HepG2 (cell line): ENCODE results near the gene CNBD2. TPM values are rescaled to one million over a fixed set of nuclear protein-coding genes. Genes with fewer than 3 reads are reported as not detected.

Experiments used
- BCL3 ChIP-seq: sonication (generic); formaldehyde crosslinking; IDR thresholded peaks from 2 replicates; pipeline ENCODE4 v1.5.1; 2020; ENCODE audit warnings: mild to moderate bottlenecking, missing genetic modification reagents, moderate library complexity
- FOXC1 ChIP-seq: sonication (generic); formaldehyde crosslinking; IDR thresholded peaks from 2 replicates; pipeline ENCODE4 v1.8.0; 2022; ENCODE audit warnings: mild to moderate bottlenecking, missing genetic modification reagents, borderline replicate concordance
- KMT2A ChIP-seq: sonication (generic); formaldehyde crosslinking; IDR thresholded peaks from 2 replicates; pipeline ENCODE4 v1.4.0; 2020; ENCODE audit warnings: missing genetic modification reagents
- MEF2D ChIP-seq: sonication (generic); formaldehyde crosslinking; IDR thresholded peaks from 2 replicates; pipeline ENCODE4 v1.5.1; 2020; ENCODE audit warnings: mild to moderate bottlenecking, missing genetic modification reagents
- MTF2 ChIP-seq: sonication (generic); formaldehyde crosslinking; IDR thresholded peaks from 2 replicates; pipeline ENCODE4 v1.5.0; 2020; ENCODE audit warnings: missing genetic modification reagents, borderline replicate concordance
- NFATC3 ChIP-seq: sonication (generic); formaldehyde crosslinking; IDR thresholded peaks from 2 replicates; pipeline ENCODE4 v1.5.1; 2020; ENCODE audit warnings: mild to moderate bottlenecking, missing genetic modification reagents
- POLR2G ChIP-seq: fragments of 200-400 bp; formaldehyde crosslinking; IDR thresholded peaks from 2 replicates; pipeline ENCODE4 v1.6.1; 2018; ENCODE audit warnings: mild to moderate bottlenecking, low read depth, low read length, moderate library complexity
- PRPF4 ChIP-seq: fragments of 200-400 bp; formaldehyde crosslinking; IDR thresholded peaks from 2 replicates; pipeline ENCODE4 v1.6.1; 2016; ENCODE audit warnings: low read length, low read depth; ENCODE audit not compliant: poor library complexity, severe bottlenecking
- SAFB2 ChIP-seq: sonication (generic); formaldehyde crosslinking; IDR thresholded peaks from 2 replicates; pipeline ENCODE4 v1.5.1; 2020; ENCODE audit warnings: missing genetic modification reagents, low read depth, mild to moderate bottlenecking, borderline replicate concordance
- SP4 ChIP-seq: sonication (generic); formaldehyde crosslinking; IDR thresholded peaks from 2 replicates; pipeline ENCODE4 v1.8.1; 2023; ENCODE audit warnings: mild to moderate bottlenecking, missing genetic modification reagents
- ZBTB38 ChIP-seq: sonication (generic); formaldehyde crosslinking; IDR thresholded peaks from 2 replicates; pipeline ENCODE4 v1.5.1; 2020; ENCODE audit warnings: mild to moderate bottlenecking, missing genetic modification reagents
- ZHX1 ChIP-seq: sonication (generic); formaldehyde crosslinking; IDR thresholded peaks from 2 replicates; pipeline ENCODE4 v1.8.1; 2022; ENCODE audit warnings: low read depth, mild to moderate bottlenecking, missing genetic modification reagents
- ZMYM3 ChIP-seq: sonication (generic); formaldehyde crosslinking; IDR thresholded peaks from 2 replicates; pipeline ENCODE4 v1.5.1; 2020; ENCODE audit warnings: mild to moderate bottlenecking, missing genetic modification reagents
- ZNF784 ChIP-seq: sonication (generic); formaldehyde crosslinking; IDR thresholded peaks from 2 replicates; pipeline ENCODE4 v1.5.1; 2020; ENCODE audit warnings: missing genetic modification reagents, mild to moderate bottlenecking, borderline replicate concordance
- ZSCAN25 ChIP-seq: sonication (generic); formaldehyde crosslinking; IDR thresholded peaks from 2 replicates; pipeline ENCODE4 v1.8.0; 2022; ENCODE audit warnings: mild to moderate bottlenecking, missing genetic modification reagents
- polyA plus RNA-seq, 8 experiments: library from polyadenylated mRNA; depleted of rRNA in 3 of 8; stranded (reverse) in 7 of 8; unstranded in 1 of 8; fragments of >200 nt; fragmentation: Illumina TruSeq in 4 of 8; extraction: Trizol in 4 of 8; gene quantifications; 2 replicates each; pipeline versions ENCODE4 v1.2.1 to v1.2.3, GENCODE V29; 2011 to 2016; ENCODE audit warnings: low read depth in 4 of 8, missing spikeins in 1 of 8, mixed read lengths in 1 of 8; ENCODE audit not compliant: insufficient read depth in 1 of 8
- total RNA-seq, 5 experiments: library from RNA; depleted of rRNA; stranded (reverse); fragments of >200 nt; fragmentation: Illumina TruSeq; extraction: Trizol; gene quantifications; 2 replicates each; pipeline ENCODE4 v1.2.3, GENCODE V29; 2016; ENCODE audit warnings: low read depth in 1 of 5

The CNBD2 gene
- total and polyA plus RNA-seq, 2 of the 13 experiments (the other 11 are each of a cell fraction or from before 2014, with no cell fraction given), result 12.4 to 22.8 TPM

GRCh38 chr20:35952080-35952479 lies 16.3 kb upstream of the CNBD2 start (continued):
- TF ChIP-seq POLR2G, result 0 out of 2 replicates have a peak, but pooled peaks have one; percentile 16
- TF ChIP-seq ZBTB38, result peak; percentile 90
- 0 out of 2 replicates have a peak, but pooled peaks have one; percentile 15 for TF ChIP-seq FOXC1 (CRISPR knock-in tag)
- TF ChIP-seq ZNF784, result 0 out of 2 replicates have a peak, but pooled peaks have one; percentile 38
- peak; percentile 57 for TF ChIP-seq PRPF4
- TF ChIP-seq BCL3 (CRISPR knock-in tag), result 0 out of 2 replicates have a peak, but pooled peaks have one; percentile 34
- TF ChIP-seq ZSCAN25, result 0 out of 2 replicates have a peak, but pooled peaks have one; percentile 37
- TF ChIP-seq SAFB2, result 0 out of 2 replicates have a peak, but pooled peaks have one; percentile 48
- TF ChIP-seq ZHX1 (CRISPR knock-in tag), result 0 out of 2 replicates have a peak, but pooled peaks have one; percentile 52
- TF ChIP-seq ZMYM3 (CRISPR knock-in tag), result peak; percentile 38; the same call in 1 of the 2 replicates
- TF ChIP-seq MTF2, result 0 out of 2 replicates have a peak, but pooled peaks have one; percentile 32
- TF ChIP-seq SP4 (CRISPR knock-in tag), result peak; percentile 28; the same call in 1 of the 2 replicates
- 0 out of 2 replicates have a peak, but pooled peaks have one; percentile 28 for TF ChIP-seq KMT2A
- TF ChIP-seq MEF2D (CRISPR knock-in tag), result 0 out of 2 replicates have a peak, but pooled peaks have one; percentile 29
- TF ChIP-seq NFATC3 (CRISPR knock-in tag), result peak; percentile 26; the same call in 1 of the 2 replicates
